Measurements from ENCODE around the gene INO80.

GRCh38 chr15:40992825-40993224, 123.3 kb downstream of the INO80 start:
- no peak for TF ChIP-seq CTCF (IDR thresholded peaks at IDR 0.05; ENCODE audit: low read depth, low read length)
- TF ChIP-seq EZH2phosphoT487 (IDR thresholded peaks at IDR 0.05; ENCODE audit: low read depth), result no peak
